Activated CD8-positive, alpha-beta memory T cell treated with anti-CD3 and anti-CD28 coated beads for 1 hour (primary cell): ENCODE data around the gene TRAM2.

Source experiments
- DNase-seq, 2 donors: peaks; one replicate each; pipeline ENCODE4 v3.0.0-alpha.2; 2020; ENCODE audit warnings: low read depth in 1 of 2; ENCODE audit errors: extremely low read depth in 1 of 2

The TRAM2 gene

DNA sequence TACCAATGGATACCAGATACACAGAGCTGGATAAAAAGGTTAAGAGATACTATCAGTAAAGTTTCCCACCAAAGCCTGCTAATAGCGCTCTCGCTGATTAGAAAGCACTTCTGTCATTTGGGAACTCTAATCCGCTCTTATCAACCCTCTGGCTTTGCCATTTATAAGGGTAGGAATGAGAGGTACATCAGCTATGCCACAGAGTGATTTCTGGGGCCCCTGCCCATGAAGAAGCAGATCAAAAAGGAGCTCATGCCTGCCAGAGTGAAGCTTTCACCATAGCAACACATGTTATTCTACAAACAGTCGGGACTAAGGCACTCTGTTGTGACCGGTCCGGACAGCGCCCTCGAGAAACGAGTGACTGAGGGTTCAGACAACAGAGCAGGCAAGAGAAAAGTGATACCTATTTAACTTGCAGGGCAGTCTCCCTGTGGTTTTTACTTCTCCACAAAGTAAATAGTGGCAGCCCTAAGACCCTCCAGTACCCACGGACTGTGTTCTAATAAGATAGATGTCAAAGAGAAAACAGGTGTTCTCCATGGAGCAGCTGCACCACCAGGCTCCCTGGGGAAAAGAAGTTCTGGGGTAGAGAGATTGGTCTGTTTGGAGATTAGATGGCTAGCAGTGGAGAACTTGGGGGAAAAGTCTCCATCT, 5.6 kb downstream of the TRAM2 start:
- no peak for DNase-seq

DNA sequence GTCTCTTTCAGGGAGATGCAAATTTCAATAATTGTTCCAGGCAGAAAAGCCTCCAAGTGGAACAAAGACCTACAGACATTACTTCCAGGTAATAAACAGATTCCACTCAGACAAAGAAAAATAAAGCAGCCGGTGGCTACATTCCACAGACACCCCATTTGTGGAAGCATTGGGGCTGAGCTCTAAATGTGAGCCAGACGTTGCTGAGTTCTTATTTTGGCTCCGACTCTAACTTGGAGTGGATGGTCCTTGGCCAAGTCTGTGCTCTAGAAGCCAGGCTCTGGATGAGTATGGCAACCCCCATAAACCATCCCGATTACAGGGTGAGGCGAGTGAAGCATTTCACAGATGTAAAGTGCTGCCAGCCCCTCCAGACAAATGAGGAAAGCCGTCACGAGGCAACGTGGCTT, 6.6 kb downstream of the TRAM2 start:
- no peak for DNase-seq

DNA sequence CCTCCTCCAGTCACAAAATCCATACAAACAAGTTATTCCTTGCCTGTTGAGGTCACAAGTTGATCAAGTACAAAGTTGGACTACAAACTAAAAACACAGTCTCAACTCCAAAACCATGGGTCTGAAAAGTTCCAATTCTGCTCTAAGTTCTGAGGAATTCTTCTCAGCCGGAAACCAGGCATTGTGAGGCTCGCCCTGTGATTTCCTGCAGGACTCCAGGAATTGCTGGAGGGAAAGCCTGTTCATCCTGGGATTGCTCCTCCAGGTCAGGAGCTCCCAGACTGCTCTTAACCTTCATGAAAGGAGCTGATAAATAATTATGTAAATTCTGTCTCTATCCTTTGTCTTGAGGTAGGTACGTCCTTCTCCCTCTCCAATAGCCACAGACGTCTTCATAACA, 8.5 kb downstream of the TRAM2 start:
- no peak for DNase-seq

DNA sequence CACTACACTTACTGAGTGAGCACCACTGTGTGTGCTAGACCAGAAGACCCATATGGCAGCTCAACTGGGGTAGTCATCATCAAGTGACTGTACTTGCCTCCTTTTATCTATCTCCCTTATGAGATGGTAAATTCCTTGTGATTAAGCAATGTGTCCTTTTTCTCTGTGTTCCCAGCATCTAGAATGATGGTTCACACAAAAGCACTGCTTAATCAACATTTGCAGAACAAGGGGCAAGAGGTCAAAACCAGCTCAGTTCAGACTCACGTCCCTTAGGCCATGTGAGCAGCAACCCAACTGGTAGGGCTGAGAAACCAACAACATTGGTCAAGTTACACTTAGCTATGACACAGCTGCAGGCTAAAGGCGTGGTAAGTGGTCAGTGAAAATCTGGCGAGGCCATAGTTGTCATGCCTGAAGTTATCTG, 10.0 kb downstream of the TRAM2 start:
- DNase-seq: no peak

DNA sequence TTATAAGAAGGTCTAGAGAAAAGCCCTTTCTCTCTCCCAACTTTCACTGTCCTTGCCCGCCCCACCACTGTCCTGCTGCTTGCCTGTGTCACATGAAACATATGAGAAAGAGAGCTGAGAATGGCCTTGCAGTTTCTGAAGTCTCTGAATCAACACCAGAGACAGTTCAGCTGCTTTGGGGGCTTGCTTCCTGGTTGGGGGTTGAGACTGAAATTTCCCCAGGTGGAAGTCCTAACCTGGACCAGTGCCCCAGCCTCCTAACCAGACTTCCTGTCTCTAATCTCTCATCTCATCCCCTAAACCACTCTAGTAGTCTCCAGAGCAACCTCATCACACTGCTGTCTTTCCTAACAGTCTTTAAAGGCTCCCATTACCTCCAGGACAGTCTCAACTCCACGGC, 10.7 kb downstream of the TRAM2 start:
- no peak for DNase-seq

DNA sequence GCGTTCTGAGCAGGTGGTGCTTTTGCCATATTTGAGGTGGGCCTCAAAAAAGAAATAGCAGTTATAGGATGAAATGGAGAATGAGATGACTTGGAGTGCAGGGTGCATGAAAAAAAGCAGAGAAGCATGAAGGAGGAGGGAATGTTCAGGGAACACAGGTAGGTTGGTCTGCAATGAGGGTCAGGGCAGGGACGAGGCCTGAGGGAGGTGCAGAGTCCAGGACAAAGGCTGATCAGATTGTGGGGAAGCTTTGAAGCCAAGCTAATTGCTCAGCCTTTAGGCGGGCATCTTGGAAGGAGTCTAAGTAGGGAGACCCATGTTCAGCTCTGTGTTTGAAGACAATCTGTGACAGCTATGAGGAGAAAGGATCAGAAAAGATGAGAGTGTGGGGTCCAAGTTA, 12.0 kb downstream of the TRAM2 start:
- no peak for DNase-seq

DNA sequence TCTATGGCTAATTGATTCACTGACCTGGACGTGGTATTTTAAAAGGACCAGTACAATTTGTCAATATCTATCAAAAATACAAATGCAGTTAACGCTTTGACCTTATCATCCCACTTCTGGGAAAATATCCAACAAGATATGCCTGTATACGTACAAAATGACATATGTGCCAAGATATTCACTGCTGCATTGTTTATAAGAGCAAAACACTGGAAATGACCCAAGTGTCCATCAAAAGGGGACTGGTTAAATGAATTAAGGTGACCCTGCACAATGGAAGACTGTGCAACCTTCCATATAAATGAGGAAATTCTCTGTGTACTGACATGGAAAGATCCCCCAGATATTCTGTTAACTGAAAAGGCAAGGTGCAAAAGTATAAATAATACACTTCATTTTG, 13.9 kb downstream of the TRAM2 start:
- DNase-seq: no peak

DNA sequence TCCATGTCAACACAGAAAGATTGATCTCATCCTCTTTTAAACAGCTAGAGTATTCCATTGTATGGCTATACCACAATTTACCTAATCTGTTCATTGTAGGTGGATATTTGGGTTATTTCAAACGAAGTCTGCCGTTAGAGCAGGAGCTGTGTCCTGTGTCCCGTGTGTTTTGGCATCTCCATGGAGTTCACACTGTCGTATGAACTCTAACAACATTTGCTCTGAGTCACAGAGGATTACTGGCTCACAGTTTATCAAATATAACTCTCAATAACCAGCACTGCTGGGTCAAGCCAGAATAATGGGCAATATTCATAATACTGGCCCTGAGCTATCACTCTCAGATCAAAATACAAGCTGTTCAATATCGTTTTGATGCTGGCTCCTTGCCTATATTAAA, 16.4 kb downstream of the TRAM2 start:
- DNase-seq: no peak

DNA sequence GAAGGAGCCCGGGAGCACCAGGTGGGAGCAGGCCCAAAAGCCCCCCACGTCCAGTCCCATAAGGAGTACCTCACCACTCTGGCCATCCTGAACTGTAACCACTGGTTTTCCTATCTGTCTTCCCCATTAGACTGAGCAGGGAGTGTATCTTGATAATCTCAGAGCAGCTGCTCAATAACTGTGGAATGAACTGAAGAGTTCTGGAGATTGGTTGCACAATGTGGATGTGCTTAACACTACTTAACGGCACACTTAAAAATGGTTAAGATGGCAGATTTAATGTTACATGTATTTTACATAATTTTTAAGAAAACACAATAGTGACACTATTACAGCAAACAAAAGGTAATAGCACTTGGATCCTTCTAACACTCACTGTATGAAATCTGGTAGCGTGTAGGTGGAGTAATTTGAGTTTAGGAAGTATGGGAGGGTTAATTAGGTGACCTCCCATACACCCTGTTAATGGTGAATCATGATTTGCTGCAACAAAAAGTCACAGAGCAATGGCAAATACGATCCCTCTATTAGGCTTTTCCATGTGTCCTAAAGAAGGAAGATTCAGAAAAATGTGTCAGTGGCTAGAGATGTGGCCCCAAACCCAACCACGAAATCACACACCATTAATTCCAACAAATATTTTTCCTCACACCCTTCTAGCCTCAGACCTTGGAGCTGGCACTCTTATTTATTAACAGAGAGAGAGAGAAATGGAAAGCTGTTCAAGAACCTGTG, 18.4 kb downstream of the TRAM2 start:
- DNase-seq: no peak

DNA sequence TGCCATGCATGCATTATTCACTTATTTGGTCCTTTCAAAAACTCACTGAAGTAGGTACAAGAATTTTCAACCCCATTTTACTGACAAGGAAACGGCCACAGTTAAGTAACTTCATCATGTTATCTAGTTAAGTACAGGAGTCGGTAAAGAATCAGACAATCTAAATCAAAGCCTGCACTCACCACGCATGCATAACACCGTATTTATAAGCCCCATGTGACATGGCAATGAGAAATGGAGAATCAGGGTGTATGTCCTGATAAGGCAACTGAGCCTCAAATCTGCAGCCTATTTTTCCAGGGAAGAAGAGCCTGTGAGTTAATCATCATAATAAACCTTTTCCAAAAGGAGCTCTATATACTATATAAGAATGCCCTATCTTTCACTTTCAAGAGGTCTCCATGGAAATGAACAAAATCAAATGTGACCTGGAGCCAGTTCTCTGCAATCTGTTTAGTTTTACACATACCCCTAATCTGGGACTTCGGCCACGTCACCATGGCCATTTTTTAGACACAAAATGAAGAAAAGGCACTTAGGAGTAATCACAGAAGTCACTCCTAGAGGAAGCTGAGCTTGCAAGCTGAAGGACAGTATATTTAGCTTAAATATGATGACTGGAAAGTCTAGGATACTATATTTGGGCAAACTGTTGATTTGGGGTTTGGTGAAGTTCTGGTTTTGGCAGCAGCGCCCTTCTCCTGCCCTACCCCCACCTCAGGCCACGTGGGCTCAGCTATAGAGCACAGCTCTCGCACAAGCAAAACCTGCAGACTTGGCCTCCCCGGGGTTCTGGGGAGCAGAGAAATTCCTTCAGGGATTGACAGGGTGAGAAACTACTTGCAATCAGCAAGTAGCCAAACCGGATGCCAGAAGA, 19.2 kb downstream of the TRAM2 start:
- DNase-seq: no peak

DNA sequence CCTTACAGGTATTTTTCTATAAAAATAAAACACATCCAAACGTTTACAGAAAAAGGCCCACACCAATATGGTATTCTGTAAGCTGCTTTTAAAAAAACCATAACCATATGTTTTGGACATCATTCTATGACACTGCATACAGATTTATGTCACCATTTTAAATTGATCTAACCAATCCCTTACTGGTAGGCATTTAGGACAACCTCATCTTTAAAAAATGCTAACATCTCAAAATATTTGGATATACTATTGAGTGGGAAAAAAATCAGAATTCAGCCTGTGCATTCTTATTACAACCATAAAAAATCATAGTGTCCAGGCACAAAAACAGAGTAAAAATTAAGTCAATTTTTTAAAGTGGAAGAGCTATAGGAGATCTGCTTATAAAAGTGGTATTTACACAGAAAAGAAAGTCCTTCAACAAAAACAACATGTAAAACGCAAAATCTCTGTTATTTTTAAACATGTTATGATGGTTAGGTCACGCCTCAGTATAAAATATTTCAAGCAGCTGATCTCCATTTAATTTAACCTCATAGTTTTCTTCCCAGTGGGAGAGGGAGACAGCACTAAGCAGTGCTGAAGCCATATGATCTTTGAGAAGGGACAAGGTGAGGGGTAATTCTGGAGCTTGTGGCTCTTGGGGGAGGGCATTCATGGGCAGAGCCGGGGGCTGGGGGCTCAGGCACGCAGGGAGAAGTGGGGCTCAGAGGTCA, 21.2 kb downstream of the TRAM2 start:
- DNase-seq: no peak

DNA sequence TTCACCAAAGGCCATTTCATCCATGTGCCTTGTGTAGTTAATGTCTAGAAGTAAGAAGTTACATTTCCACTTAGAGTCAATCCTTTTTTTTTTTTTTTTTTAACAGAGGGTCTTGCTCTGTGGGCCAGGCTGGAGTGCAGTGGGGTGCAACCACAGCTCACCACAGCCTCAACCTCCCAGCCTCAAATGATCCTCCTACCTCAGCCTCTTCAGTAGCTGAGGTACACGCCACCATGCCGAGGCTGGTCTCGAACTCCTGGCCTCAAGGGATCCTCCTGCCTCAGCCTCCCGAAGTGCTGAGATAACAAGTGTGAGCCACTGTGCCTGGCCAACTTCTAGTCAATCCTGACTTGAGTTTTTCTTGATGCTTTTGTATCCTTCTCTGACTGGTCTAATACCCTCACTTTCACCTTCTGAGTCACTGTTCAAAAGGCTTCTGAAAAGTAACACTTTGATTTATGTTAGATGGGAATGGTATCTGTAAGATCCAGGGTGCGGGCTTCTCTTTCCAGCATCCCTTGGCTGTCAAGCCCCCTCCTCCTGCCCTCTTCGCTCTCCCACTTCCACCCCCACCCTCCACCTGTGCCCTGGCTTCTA, 22.1 kb downstream of the TRAM2 start:
- no peak for DNase-seq

DNA sequence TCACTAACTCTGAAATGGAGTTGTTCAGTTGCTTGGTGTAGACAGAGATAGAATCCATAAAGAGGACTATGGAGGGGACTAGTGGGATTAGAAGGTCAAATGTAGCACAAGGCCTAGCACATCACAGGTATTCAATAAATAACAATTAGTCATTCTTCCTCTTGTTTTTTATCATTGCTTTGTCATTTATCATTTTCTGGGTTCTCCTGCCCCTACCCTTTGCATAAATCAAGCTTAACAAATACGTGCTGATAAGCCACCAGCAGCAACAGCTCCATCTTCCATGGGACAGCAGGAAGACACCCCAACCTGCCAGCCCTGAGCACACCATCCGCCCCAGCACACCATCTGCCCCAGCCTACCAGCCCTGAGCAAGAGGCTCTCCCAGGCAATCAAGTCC, 23.1 kb downstream of the TRAM2 start:
- DNase-seq: no peak

DNA sequence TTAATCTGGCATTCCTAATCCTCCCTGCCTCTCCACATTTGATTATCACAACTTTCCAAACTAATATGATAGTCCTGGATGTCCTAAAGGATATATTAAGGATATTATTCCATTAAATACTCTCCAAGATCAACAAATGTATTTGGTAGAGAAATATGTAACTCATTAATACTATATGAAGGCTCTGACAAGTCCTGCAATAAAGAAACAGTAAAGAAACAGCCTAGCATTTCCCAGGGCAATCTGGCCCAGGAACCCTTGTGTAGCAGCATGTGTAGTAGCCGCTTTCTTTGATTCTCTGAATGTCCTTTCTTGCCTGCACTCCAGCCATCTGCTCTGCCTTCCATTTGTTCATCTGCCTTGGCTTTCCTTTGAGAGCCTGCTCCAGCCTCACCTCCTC, 23.7 kb downstream of the TRAM2 start:
- no peak for DNase-seq

DNA sequence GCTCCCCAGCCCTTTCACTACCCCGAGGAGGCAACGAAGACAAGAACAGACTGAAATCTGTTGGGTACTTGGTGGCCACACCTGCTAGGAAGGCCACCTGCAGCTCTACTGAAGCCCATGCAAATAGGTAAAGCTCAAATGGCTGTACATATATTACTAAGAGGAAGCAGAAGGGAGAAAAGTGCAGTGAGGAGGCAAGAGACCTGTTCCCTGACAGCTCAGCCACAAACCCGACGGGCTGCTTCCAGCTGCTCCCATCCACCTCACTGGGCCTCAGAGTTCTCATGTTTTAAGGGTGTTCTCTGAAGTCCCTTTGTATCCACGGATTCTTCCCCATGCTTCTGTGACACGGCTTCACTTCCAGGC, 24.6 kb downstream of the TRAM2 start:
- DNase-seq: no peak

DNA sequence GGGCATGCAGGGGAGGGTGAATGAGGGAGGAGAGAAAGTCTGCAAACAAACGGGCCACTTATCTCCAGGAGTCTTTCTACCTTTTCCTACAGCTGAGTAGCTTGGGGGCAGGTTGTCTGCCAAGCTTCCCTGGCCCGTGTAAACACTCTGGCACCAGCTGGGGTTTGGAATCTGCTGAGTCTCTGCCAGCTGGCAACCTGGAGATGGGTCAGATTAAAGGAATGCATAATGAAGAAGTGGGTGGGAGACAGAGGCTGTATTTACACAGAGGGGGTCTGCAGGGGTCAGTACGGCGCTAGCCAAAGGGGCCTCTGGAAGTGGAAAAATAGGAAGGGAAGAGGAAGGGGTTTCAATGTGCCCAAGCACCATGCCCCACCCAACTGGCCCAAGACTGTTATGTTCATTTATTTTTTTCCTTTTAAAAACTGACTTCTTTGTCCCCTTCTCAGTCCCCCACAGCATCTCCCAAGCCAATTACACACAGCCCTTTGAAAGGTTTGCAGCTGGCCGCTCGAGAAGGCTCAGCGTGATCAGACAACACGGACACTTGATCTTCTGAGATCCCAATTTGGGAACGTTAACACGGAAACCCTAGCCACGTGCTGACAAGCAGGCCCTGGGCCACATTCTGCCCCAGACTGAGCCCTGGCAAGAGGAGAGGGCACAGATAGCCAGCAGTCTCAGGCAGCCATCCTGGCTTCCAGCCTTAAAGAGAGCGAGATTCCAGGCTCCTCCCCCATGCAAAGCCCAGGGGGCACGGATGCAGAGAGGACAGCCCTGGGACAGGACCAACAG, 25.2 kb downstream of the TRAM2 start:
- DNase-seq: no peak

DNA sequence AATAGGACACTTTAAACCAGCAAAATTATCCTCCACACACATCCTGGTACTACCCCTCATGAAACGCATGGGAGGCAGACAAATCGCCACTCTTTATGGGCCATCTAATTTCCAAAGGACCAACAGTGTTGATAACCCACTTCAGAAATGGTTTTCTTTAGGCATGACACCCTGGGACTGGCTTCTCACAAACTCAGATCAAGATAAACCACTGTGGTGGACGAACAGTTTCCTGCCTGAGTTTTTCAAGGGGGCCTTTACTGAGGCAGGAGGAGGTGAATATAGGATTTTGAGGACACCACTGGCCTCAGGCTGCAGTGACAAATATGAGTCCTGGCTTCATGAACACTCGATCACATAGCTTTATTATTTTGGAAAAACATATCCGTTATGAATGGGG, 26.0 kb downstream of the TRAM2 start:
- no peak for DNase-seq

DNA sequence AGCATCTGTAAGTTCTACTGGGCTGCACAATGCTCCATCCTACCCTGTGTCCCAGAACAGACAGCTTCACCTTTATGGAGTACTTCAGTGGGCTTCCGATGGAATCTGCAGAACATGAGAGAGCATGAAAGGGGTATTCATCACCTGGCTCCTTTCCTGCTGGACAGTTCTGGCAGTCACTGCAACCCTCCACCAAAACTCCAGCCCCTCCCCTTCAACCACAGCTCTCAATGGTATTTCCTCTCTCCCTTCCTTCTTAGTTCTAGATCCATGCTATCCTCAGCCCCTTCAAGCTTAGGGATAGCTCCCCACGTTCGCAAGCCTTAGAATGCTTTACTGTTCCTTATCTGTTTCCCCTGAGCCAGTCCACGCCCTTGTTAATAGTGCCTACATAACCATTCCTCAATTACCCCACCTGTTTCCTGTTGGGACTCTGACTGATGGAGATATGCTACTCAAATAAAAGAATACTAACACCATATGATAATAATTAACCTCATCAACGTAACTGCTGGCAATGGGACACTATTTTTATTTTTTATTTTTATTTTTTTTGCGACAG, 26.8 kb downstream of the TRAM2 start:
- DNase-seq: no peak

DNA sequence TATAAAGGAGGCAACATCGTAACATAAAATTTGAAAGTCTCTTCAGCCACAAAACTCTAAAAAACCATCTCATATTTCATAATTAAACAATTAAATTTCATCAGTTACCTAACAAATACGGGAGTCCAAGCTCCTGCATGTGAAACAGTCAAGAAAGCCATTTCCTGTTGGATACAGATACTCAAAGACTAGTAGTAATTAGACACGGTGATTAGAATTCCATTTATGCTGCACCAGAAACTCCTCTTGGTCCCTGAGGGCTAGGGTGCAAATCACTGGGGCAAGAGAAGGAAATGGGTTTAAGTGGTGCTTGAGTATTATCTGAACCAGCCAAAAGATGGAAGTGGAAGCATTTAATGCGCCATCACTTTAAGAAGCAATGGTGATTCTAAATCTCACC, 27.4 kb downstream of the TRAM2 start:
- DNase-seq: no peak

DNA sequence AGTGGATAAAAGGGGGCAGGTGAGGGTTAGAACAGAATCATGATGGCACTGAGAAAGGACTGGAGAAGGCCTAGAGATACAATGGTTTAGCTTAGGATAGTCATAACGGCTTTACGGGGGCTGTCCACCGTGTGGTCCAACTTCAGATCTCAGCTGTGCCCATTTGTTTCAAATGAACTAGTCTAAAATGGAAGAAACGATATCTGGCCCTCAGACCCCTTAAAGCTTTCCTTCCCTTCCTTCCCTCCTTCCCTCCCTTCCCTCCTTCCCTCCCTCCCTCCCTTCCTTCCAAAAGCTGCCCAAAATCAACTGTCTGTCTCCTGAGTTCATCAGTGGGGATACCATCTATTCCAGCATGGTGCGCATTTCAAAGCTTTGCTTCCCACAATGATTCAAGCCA, 27.9 kb downstream of the TRAM2 start:
- no peak for DNase-seq
